Prostate gland (tissue), 2 donors: ENCODE measurements around the gene HOXB7. TPM values are rescaled to one million over a fixed set of nuclear protein-coding genes. Genes with fewer than 3 reads are reported as not detected.

Source experiments
- DNase-seq: peaks from one replicate; pipeline ENCODE4 v3.0.0-alpha.2; 2019; ENCODE audit warnings: low spot score
- H3K27ac ChIP-seq, 2 donors: fragments of 200-600 bp; sonication (generic); 2 replicates each; pipeline ENCODE4 v1.5.1; 2017 to 2019
- H3K27me3 ChIP-seq: fragments of 200-600 bp; sonication (generic); replicated peaks from 2 replicates; pipeline ENCODE4 v1.5.1; 2019; ENCODE audit not compliant: insufficient read depth
- H3K36me3 ChIP-seq, 2 donors: fragments of 200-600 bp; sonication (generic); 1 replicate in 1 of 2; 2 replicates in 1 of 2; pipeline versions ENCODE4 v1.5.1 to v1.8.1; 2017 to 2019
- H3K4me1 ChIP-seq: fragments of 200-600 bp; sonication (generic); replicated peaks from 2 replicates; pipeline ENCODE4 v1.5.1; 2019
- H3K4me3 ChIP-seq, 2 donors: fragments of 200-600 bp; sonication (generic); 2 replicates each; pipeline ENCODE4 v1.5.1; 2017 to 2019
- H3K9me3 ChIP-seq: fragments of 200-600 bp; sonication (generic); 2 replicates; pipeline ENCODE4 v1.5.1; 2017
- POLR2A ChIP-seq: fragments of 450-650 bp; IDR thresholded peaks from one replicate; pipeline ENCODE4 v1.6.1; 2016; ENCODE audit warnings: antibody characterized with exemption, mild to moderate bottlenecking
- POLR2AphosphoS5 ChIP-seq: sonication (generic); formaldehyde crosslinking; IDR thresholded peaks from one replicate; pipeline ENCODE4 v1.6.1; 2017; ENCODE audit warnings: antibody characterized with exemption
- WGBS: methylation state at CpG from one replicate; pipeline ENCODE4 v1.1.5; 2018; 5-methylcytosine and 5-hydroxymethylcytosine counted together
- intact Hi-C: fragments of 100-400 bp; cut with DNase I; formaldehyde crosslinking; loops from one replicate; pipeline ENCODE4 v1.14.2; 2022
- total RNA-seq, 2 donors: library from RNA; depleted of rRNA; stranded (reverse); fragments of >200 nt; gene quantifications; one replicate each; pipeline ENCODE4 v1.1.0, GENCODE V29; 2016
- TF ChIP-seq, protein P1 (sequence below), 4 experiments: fragments of 200-600 bp in 2 of 4; fragments of 450-650 bp in 2 of 4; sonication (generic) in 2 of 4; IDR thresholded peaks; 1 replicate in 3 of 4; 2 replicates in 1 of 4; pipeline ENCODE4 v1.5.1; 2016 to 2019; ENCODE audit warnings: antibody characterized with exemption in 4 of 4, mild to moderate bottlenecking in 2 of 4, moderate library complexity in 2 of 4

The HOXB7 gene
- total RNA-seq, 2 donors from 2014 or later = 0.73 to 3.4 TPM

DNA sequence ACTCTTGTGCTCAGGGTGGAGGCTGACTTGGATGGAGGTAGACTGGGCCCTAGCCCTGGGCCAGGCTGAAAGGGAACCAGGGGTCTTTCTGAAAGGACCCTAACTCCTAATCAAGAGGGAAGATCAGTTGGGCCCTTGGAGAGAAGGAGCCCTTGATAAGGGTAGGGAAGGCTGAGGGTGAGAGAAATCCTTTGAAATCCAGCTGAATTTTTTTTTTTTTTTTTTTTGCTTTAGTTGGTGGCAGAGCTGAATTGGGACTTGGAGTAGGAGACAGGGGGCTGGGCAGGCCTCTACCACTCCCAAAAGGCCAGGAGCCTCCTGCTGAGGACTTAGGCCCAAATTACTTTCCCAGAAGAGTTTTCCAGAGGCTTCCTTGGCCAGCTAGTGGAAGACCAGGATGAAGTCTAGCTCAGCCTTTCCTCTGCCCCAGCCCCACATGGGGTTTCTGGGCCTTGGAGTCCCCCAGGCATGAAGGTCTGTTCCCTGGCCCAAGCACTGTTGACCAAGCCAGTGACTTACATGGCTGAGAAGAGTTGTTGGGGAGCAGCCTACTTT, 20.1 kb downstream of the HOXB7 start:
- Histone ChIP-seq H3K9me3 (no peaks in the 10 kb centered on the region), H3K4me1 (peaks cover 2% of the 10 kb centered on the region), H3K27ac (no peak overlapping the region), H3K36me3 (no peaks in the 10 kb centered on the region), H3K4me3 (no peak overlapping the region), H3K27me3 (peaks cover 34% of the 10 kb centered on the region)
- no peak for DNase-seq
- intact Hi-C loops = no loop called here
- TF ChIP-seq, protein P1, sequence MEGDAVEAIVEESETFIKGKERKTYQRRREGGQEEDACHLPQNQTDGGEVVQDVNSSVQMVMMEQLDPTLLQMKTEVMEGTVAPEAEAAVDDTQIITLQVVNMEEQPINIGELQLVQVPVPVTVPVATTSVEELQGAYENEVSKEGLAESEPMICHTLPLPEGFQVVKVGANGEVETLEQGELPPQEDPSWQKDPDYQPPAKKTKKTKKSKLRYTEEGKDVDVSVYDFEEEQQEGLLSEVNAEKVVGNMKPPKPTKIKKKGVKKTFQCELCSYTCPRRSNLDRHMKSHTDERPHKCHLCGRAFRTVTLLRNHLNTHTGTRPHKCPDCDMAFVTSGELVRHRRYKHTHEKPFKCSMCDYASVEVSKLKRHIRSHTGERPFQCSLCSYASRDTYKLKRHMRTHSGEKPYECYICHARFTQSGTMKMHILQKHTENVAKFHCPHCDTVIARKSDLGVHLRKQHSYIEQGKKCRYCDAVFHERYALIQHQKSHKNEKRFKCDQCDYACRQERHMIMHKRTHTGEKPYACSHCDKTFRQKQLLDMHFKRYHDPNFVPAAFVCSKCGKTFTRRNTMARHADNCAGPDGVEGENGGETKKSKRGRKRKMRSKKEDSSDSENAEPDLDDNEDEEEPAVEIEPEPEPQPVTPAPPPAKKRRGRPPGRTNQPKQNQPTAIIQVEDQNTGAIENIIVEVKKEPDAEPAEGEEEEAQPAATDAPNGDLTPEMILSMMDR (IDR thresholded peaks at IDR 0.05) = no peak
- no peak for TF ChIP-seq POLR2AphosphoS5
- TF ChIP-seq POLR2A = no peak

DNA sequence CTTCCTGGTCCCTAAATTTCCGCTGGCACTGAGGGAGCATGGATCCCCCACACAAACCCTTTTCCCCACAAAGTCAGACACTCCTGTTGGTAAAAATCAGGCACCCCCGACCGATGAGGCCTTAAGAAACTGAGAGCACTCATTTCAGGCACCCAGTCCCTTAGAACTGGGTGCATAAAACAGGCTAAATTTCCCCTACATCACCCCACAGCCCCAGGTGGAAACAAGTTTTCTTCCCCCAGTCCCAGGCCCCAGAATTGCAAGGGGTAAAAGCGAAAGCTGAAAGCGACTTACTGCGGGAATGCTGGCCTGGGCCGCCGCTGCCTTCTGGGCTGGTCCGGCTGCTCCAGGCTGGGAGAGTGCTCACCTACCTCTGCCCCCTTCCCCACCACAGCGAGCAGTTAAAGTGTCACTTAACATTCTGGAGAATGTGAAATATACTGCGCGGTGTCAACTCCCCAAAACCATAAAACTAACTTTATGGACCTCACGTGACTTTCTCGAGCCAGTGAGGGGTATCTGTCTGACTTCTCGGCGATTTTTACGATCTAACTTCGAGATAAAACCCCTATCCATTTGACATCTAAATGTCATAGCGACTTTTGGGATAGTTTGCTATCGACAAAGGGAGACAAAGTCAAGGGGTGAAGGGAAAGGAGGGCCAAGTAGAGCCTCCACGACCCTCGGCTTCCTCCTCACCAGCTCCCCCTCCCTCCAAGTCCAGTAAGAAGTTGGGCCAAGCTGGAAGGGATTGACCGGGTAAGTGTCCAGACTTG, 20.8 kb downstream of the HOXB7 start, which contains the start of gene HOXB3:
Gene HOXB3 (minus strand): TSS at position 411 of the 776 bp plus-strand sequence. CDS start 37,767 bp downstream, outside the sequence.
- intact Hi-C loops = no loop called here
- Histone ChIP-seq H3K27ac (no peak within 1 kb of the TSS), H3K27me3 (peaks cover 34% of the 10 kb centered on the region)

DNA sequence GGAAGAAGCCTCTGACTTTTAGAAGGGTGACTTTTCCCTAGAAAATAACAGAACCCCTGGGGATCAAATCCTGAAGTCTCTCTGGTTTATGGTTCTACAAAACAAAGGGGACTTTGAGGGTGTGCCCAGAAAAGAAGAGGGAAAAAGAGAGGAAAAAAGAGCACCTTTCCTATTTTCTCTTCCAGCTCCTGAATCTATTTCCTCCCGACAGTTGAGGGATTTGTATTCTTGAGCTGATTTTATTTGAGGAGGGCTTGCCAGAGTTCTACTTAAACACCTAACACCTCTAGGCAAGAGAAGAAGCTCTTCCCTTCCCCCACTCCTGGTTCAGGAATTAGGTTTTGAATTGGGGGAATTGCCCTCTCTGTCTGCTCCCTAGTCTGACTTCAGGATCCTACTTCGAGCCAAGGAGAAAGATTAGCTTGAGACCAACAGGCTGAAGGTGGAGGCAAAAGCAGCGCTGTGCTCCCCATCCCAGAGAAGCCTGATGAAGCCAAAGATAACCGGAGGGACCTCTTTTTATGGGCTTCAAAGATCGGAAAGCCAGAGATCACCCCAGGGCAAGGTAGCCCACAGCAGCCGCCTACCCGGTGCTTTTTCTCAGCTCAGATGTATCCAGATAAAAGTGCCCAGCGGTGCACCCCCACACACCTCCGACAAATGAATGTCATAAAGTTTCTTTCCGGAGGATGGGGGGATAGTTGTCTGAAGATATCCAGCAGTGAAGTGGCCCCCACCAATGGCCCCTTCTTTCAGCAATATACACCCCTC, 21.6 kb downstream of the HOXB7 start:
- peaks cover 27% of the 10 kb centered on the region for H3K27me3 ChIP-seq
- DNase-seq = no peak
- H3K36me3 ChIP-seq = no peaks in the 10 kb centered on the region
- TF ChIP-seq POLR2AphosphoS5 (no peak), POLR2A (no peak)
- TF ChIP-seq, protein P1 (IDR thresholded peaks at IDR 0.05) = no peak
- no peak overlapping the region for H3K27ac ChIP-seq
- intact Hi-C loops = no loop called here
- H3K4me1 ChIP-seq = peaks cover 4% of the 10 kb centered on the region
- no peak overlapping the region for H3K4me3 ChIP-seq
- H3K9me3 ChIP-seq = no peaks in the 10 kb centered on the region
- 36% methylated on average over 10 of the region's 10 CpGs for WGBS

More for the DNA sequence above, 20.8 kb downstream of the HOXB7 start, which contains the start of gene HOXB3:
- Histone ChIP-seq H3K9me3 (no peaks in the 10 kb centered on the region), H3K4me3 (no peak within 1 kb of the TSS), H3K36me3 (no peaks in the 10 kb centered on the region), H3K4me1 (peaks cover 4% of the 10 kb centered on the region)
- 60% methylated on average over 23 of the region's 23 CpGs for WGBS
- TF ChIP-seq POLR2A = no peak
- TF ChIP-seq POLR2AphosphoS5 = no peak
- TF ChIP-seq, protein P1 (IDR thresholded peaks at IDR 0.05) = no peak
- DNase-seq = no peak

DNA sequence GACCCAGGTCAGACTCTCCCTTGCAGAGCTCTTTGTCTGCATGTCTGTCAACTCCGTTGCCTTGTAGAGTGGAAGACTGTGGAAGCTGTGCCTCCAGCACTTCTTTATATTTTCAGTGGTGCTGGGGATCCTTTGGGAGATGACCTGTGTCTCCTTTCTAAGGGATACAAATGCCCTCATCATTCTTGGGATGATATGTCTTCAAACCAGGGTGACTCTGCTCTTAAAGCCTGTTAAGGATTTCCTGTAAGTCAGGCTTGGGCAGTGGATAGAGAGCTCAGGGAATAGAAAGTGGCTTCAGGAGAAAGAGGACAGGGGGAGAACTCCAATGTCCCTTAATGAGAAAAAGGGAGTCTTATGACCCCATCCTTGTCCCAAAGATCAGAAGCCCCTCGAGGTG, 22.3 kb downstream of the HOXB7 start:
- 50% methylated on average over 2 of the region's 2 CpGs for WGBS
- no peak for TF ChIP-seq POLR2A
- no peak for TF ChIP-seq POLR2AphosphoS5
- TF ChIP-seq, protein P1 (IDR thresholded peaks at IDR 0.05) = no peak
- DNase-seq = no peak
- Histone ChIP-seq H3K4me3 (no peak overlapping the region), H3K27ac (no peak overlapping the region), H3K9me3 (no peaks in the 10 kb centered on the region), H3K36me3 (no peaks in the 10 kb centered on the region), H3K27me3 (peaks cover 24% of the 10 kb centered on the region), H3K4me1 (peaks cover 4% of the 10 kb centered on the region)
- intact Hi-C loops = no loop called here
